Measurements from ENCODE around the gene INTS3. TPM values are rescaled to one million over a fixed set of nuclear protein-coding genes. Genes with fewer than 3 reads are reported as not detected.
A peak's percentile ranks its signal among the peaks of the same experiment; 100 is the strongest.

The INTS3 gene
- total RNA-seq, 1 experiment from 2014 or later: 56.7 TPM

GRCh38 chr1:153679337-153680119, 48.3 kb upstream of the INTS3 start:
- Histone ChIP-seq H3K4me3 (ENCODE audit: low read depth, low read length, poor library complexity, severe bottlenecking) (peak overlapping the region; percentile 45), H3K27ac (ENCODE audit: low read depth, low read length, poor library complexity, severe bottlenecking) (no peak overlapping the region), H3K9me3 (ENCODE audit: low read depth, low read length, poor library complexity, severe bottlenecking) (no peaks in the 10 kb centered on the region), H3K4me1 (ENCODE audit: insufficient read depth, low read length, poor library complexity, severe bottlenecking) (peaks cover 26% of the 10 kb centered on the region), H3K27me3 (replicated peaks; ENCODE audit: insufficient read depth, low read depth, low read length, poor library complexity) (peaks cover 40% of the 10 kb centered on the region), H3K36me3 (ENCODE audit: insufficient read depth, low read length, poor library complexity, severe bottlenecking) (no peaks in the 10 kb centered on the region)
- DNase-seq (ENCODE audit: low spot score): no peak
- no TSS peak for BruUV-seq (replicated peaks)
- intact Hi-C loops (cut with micrococcal nuclease; ENCODE audit: unreplicated experiment): loop anchor here (1.0 to 2.0 kb wide), 3 partner anchors 69 to 307 kb away; partner anchors contain the start of gene RAB13
- no peak for TF ChIP-seq EZH2 (IDR thresholded peaks at IDR 0.05; ENCODE audit: borderline replicate concordance, low read depth, low read length, poor library complexity, severe bottlenecking)
- TF ChIP-seq CTCF (conservative IDR thresholded peaks at IDR 0.05; ENCODE audit: low read depth, low read length): peak; percentile 28; the same call in 1 of the 2 replicates
- ChIA-PET CTCF (no interaction called here), POLR2A (ENCODE audit: low non-redundant PET) (no interaction called here)

- intact Hi-C loops (cut with micrococcal nuclease; ENCODE audit: unreplicated experiment): no loop called here
- peak overlapping the region; percentile 45 for H3K4me3 ChIP-seq (ENCODE audit: low read depth, low read length, poor library complexity, severe bottlenecking)
- no TSS peak for BruUV-seq (replicated peaks)
Observed at GRCh38 chr1:153680120-153680403, 47.8 kb upstream of the INTS3 start.

GRCh38 chr1:153682730-153683129, 45.1 kb upstream of the INTS3 start:
- no peak for DNase-seq (ENCODE audit: low spot score)
- BruUV-seq (replicated peaks): no TSS peak
- Histone ChIP-seq H3K27ac (ENCODE audit: low read depth, low read length, poor library complexity, severe bottlenecking) (no peak overlapping the region), H3K4me1 (ENCODE audit: insufficient read depth, low read length, poor library complexity, severe bottlenecking) (peaks cover 23% of the 10 kb centered on the region), H3K9me3 (ENCODE audit: low read depth, low read length, poor library complexity, severe bottlenecking) (no peaks in the 10 kb centered on the region), H3K27me3 (replicated peaks; ENCODE audit: insufficient read depth, low read depth, low read length, poor library complexity) (peaks cover 40% of the 10 kb centered on the region), H3K4me3 (ENCODE audit: low read depth, low read length, poor library complexity, severe bottlenecking) (no peak overlapping the region), H3K36me3 (ENCODE audit: insufficient read depth, low read length, poor library complexity, severe bottlenecking) (no peaks in the 10 kb centered on the region)
- TF ChIP-seq CTCF (conservative IDR thresholded peaks at IDR 0.05; ENCODE audit: low read depth, low read length): no peak
- TF ChIP-seq EZH2 (IDR thresholded peaks at IDR 0.05; ENCODE audit: borderline replicate concordance, low read depth, low read length, poor library complexity, severe bottlenecking): no peak
- POLR2A ChIA-PET (ENCODE audit: low non-redundant PET): no interaction called here
- CTCF ChIA-PET: no interaction called here
- intact Hi-C loops (cut with micrococcal nuclease; ENCODE audit: unreplicated experiment): no loop called here

More at GRCh38 chr1:153680120-153680403, 47.8 kb upstream of the INTS3 start:
- H3K36me3 ChIP-seq (ENCODE audit: insufficient read depth, low read length, poor library complexity, severe bottlenecking): no peaks in the 10 kb centered on the region
- H3K9me3 ChIP-seq (ENCODE audit: low read depth, low read length, poor library complexity, severe bottlenecking): no peaks in the 10 kb centered on the region
- TF ChIP-seq EZH2 (IDR thresholded peaks at IDR 0.05; ENCODE audit: borderline replicate concordance, low read depth, low read length, poor library complexity, severe bottlenecking): no peak
- TF ChIP-seq CTCF (conservative IDR thresholded peaks at IDR 0.05; ENCODE audit: low read depth, low read length): no peak
- CTCF ChIA-PET: no interaction called here
- peaks cover 26% of the 10 kb centered on the region for H3K4me1 ChIP-seq (ENCODE audit: insufficient read depth, low read length, poor library complexity, severe bottlenecking)
- H3K27me3 ChIP-seq (replicated peaks; ENCODE audit: insufficient read depth, low read depth, low read length, poor library complexity): peaks cover 40% of the 10 kb centered on the region
- no peak for DNase-seq (ENCODE audit: low spot score)
- POLR2A ChIA-PET (ENCODE audit: low non-redundant PET): no interaction called here
- H3K27ac ChIP-seq (ENCODE audit: low read depth, low read length, poor library complexity, severe bottlenecking): no peak overlapping the region

Measured in A673 (cell line).